Neural cell (in vitro differentiated cells): ENCODE measurements around the gene C1orf50.

Experiments
- EP300 ChIP-seq: fragments of 450-650 bp; conservative IDR thresholded peaks from 2 replicates; pipeline ENCODE4 v1.6.1; 2014; ENCODE audit warnings: antibody characterized with exemption, mild to moderate bottlenecking, moderate library complexity; ENCODE audit not compliant: poor library complexity, severe bottlenecking
- RAD21 ChIP-seq: fragments of 450-650 bp; conservative IDR thresholded peaks from 2 replicates; pipeline ENCODE4 v1.6.1; 2014; ENCODE audit warnings: antibody characterized with exemption, mild to moderate bottlenecking, moderate library complexity
- TF ChIP-seq, protein P1 (sequence below): fragments of 450-650 bp; IDR thresholded peaks from 2 replicates; pipeline ENCODE4 v1.5.1; 2014; ENCODE audit warnings: antibody characterized with exemption, mild to moderate bottlenecking, moderate library complexity; ENCODE audit not compliant: poor library complexity, severe bottlenecking

DNA sequence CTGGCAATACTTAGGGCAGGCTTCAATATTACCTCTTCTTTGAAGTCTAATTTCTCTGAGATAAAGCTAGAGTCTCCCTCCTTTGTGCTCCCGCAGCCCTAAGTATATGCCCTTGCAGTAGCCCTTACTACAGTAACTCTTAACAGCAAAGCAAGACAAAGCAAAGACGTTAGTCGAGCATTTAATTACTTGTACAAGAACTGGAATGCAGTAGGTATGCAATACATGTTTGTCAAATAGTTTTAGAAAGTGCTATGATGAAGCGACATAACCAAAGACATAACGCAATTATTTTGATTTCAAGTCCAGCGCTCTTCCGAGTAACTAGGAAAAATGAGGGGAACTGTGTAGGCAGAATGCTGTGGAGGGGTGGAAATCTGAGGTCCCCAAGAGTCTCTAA is 1.8 kb upstream of the C1orf50 start:
- TF ChIP-seq EP300 (no peak), RAD21 (no peak)
- TF ChIP-seq, protein P1, sequence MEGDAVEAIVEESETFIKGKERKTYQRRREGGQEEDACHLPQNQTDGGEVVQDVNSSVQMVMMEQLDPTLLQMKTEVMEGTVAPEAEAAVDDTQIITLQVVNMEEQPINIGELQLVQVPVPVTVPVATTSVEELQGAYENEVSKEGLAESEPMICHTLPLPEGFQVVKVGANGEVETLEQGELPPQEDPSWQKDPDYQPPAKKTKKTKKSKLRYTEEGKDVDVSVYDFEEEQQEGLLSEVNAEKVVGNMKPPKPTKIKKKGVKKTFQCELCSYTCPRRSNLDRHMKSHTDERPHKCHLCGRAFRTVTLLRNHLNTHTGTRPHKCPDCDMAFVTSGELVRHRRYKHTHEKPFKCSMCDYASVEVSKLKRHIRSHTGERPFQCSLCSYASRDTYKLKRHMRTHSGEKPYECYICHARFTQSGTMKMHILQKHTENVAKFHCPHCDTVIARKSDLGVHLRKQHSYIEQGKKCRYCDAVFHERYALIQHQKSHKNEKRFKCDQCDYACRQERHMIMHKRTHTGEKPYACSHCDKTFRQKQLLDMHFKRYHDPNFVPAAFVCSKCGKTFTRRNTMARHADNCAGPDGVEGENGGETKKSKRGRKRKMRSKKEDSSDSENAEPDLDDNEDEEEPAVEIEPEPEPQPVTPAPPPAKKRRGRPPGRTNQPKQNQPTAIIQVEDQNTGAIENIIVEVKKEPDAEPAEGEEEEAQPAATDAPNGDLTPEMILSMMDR, result no peak
